Neural cell (in vitro differentiated cells): ENCODE data around the gene TLR9. TPM values are rescaled to one million over a fixed set of nuclear protein-coding genes. Genes with fewer than 3 reads are reported as not detected.

Experiments
- H2AFZ ChIP-seq: fragments of 200-600, 300-800 bp; sonication (generic), shearing (Covaris generic); 2 replicates; pipeline ENCODE4 v1.6.0; 2014; ENCODE audit warnings: low read depth, mild to moderate bottlenecking, antibody characterized with exemption, low read length, moderate library complexity
- H3F3A ChIP-seq: fragments of 200-600 bp; shearing (Covaris generic); 2 replicates; pipeline ENCODE4 v1.6.1; 2016; ENCODE audit warnings: mild to moderate bottlenecking, moderate library complexity, mixed read lengths, antibody characterized with exemption, low read length; ENCODE audit not compliant: insufficient read depth, poor library complexity, severe bottlenecking
- H3K27ac ChIP-seq: fragments of 200-600, 300-800 bp; sonication (generic), shearing (Covaris generic); 2 replicates; pipeline ENCODE4 v1.5.1; 2014; ENCODE audit warnings: mild to moderate bottlenecking, low read length, moderate library complexity
- H3K27me3 ChIP-seq: fragments of 300-800, 200-600 bp; sonication (generic), shearing (Covaris generic); 2 replicates; pipeline ENCODE4 v1.6.0; 2014; ENCODE audit warnings: mild to moderate bottlenecking, low read depth, low read length, moderate library complexity; ENCODE audit not compliant: insufficient read depth
- H3K36me3 ChIP-seq: fragments of 300-800, 200-600 bp; sonication (generic), shearing (Covaris generic); 2 replicates; pipeline ENCODE4 v1.5.1; 2014; ENCODE audit warnings: mild to moderate bottlenecking, antibody characterized with exemption, low read length, moderate library complexity; ENCODE audit not compliant: insufficient read depth
- H3K4me2 ChIP-seq: fragments of 300-800, 200-600 bp; sonication (generic), shearing (Covaris generic); 2 replicates; pipeline ENCODE4 v1.6.0; 2014; ENCODE audit warnings: mild to moderate bottlenecking, low read length
- H3K4me3 ChIP-seq: fragments of 300-800, 200-600 bp; sonication (generic), shearing (Covaris generic); 2 replicates; pipeline ENCODE4 v1.5.1; 2014; ENCODE audit warnings: mild to moderate bottlenecking, low read length, moderate library complexity
- H3K79me2 ChIP-seq: fragments of 200-600 bp; shearing (Covaris generic); replicated peaks from 2 replicates; pipeline ENCODE4 v1.6.0; 2014; ENCODE audit warnings: mild to moderate bottlenecking, low read length, moderate library complexity; ENCODE audit not compliant: insufficient read depth
- H3K9ac ChIP-seq: fragments of 300-800, 200-600 bp; sonication (generic), shearing (Covaris generic); 2 replicates; pipeline ENCODE4 v1.6.1; 2016; ENCODE audit warnings: mild to moderate bottlenecking, low read length, mixed read lengths
- H3K9me2 ChIP-seq: fragments of 200-600 bp; shearing (Covaris generic); 2 replicates; pipeline ENCODE4 v1.6.1; 2016; ENCODE audit warnings: mild to moderate bottlenecking, low read length, mixed read lengths; ENCODE audit not compliant: insufficient read depth
- H3K9me3 ChIP-seq: fragments of 200-600, 300-800 bp; sonication (generic), shearing (Covaris generic); 2 replicates; pipeline ENCODE4 v1.6.1; 2016; ENCODE audit warnings: mild to moderate bottlenecking, mixed run types, low read length, moderate library complexity, mixed read lengths
- H4K20me1 ChIP-seq: fragments of 200-600 bp; shearing (Covaris generic); 2 replicates; pipeline ENCODE4 v1.6.1; 2016; ENCODE audit warnings: mild to moderate bottlenecking, mixed run types; ENCODE audit not compliant: insufficient read depth
- CTCF ChIP-seq: fragments of 450-650 bp; IDR thresholded peaks from 2 replicates; pipeline ENCODE4 v1.5.1; 2014; ENCODE audit warnings: antibody characterized with exemption, mild to moderate bottlenecking, moderate library complexity; ENCODE audit not compliant: poor library complexity, severe bottlenecking
- EP300 ChIP-seq: fragments of 450-650 bp; conservative IDR thresholded peaks from 2 replicates; pipeline ENCODE4 v1.6.1; 2014; ENCODE audit warnings: antibody characterized with exemption, mild to moderate bottlenecking, moderate library complexity; ENCODE audit not compliant: poor library complexity, severe bottlenecking
- POLR2AphosphoS5 ChIP-seq: IDR thresholded peaks from 2 replicates; pipeline ENCODE4 v1.6.1; 2012
- RAD21 ChIP-seq: fragments of 450-650 bp; conservative IDR thresholded peaks from 2 replicates; pipeline ENCODE4 v1.6.1; 2014; ENCODE audit warnings: antibody characterized with exemption, mild to moderate bottlenecking, moderate library complexity
- REST ChIP-seq: IDR thresholded peaks from 2 replicates; pipeline ENCODE4 v1.6.1; 2012; ENCODE audit warnings: borderline replicate concordance
- SMC3 ChIP-seq: fragments of 450-650 bp; conservative IDR thresholded peaks from 2 replicates; pipeline ENCODE4 v1.6.1; 2014; ENCODE audit warnings: antibody characterized with exemption, mild to moderate bottlenecking, moderate library complexity; ENCODE audit not compliant: poor library complexity
- TAF1 ChIP-seq: IDR thresholded peaks from 2 replicates; pipeline ENCODE4 v1.6.1; 2012; ENCODE audit warnings: low read depth
- polyA plus RNA-seq: library from polyadenylated mRNA; depleted of rRNA; stranded (reverse); fragments of >200 nt; gene quantifications from 2 replicates; pipeline ENCODE4 v1.2.3, GENCODE V29; 2014

TLR9 gene
- polyA plus RNA-seq, 1 donor from 2014 or later = not detected

GRCh38 chr3:52185311-52185710 is 40.1 kb downstream of the TLR9 start:
- Histone ChIP-seq H3K9me2 (no peaks in the 10 kb centered on the region), H2AFZ (no peak overlapping the region), H3K36me3 (no peaks in the 10 kb centered on the region), H4K20me1 (no peaks in the 10 kb centered on the region), H3K79me2 (no peaks in the 10 kb centered on the region), H3K27me3 (no peaks in the 10 kb centered on the region), H3K9me3 (no peaks in the 10 kb centered on the region), H3K4me3 (no peak overlapping the region), H3F3A (no peaks in the 10 kb centered on the region), H3K4me2 (no peak overlapping the region), H3K27ac (no peak overlapping the region), H3K9ac (no peak overlapping the region)
- TF ChIP-seq POLR2AphosphoS5 (no peak), CTCF (no peak), TAF1 (no peak), RAD21 (no peak), REST (no peak), EP300 (no peak)

- Histone ChIP-seq H3K4me2 (no peak overlapping the region), H3K27me3 (no peaks in the 10 kb centered on the region), H3K9me2 (no peaks in the 10 kb centered on the region), H2AFZ (no peak overlapping the region), H3K79me2 (no peaks in the 10 kb centered on the region), H3K9me3 (no peaks in the 10 kb centered on the region), H3K9ac (no peak overlapping the region), H3F3A (no peaks in the 10 kb centered on the region), H3K36me3 (no peaks in the 10 kb centered on the region), H3K27ac (no peak overlapping the region), H3K4me3 (no peak overlapping the region), H4K20me1 (no peaks in the 10 kb centered on the region)
- TF ChIP-seq REST (no peak), POLR2AphosphoS5 (no peak), SMC3 (no peak)
Observed at GRCh38 chr3:52184690-52185089, 40.8 kb downstream of the TLR9 start.
